LNCaP clone FGC (cell line): ENCODE measurements around the gene APOL4.
"Not testable (repeated sequence)": the region's sequence is repeated elsewhere in the genome, so short reads cannot be mapped to it uniquely, and the experiment has no call there.

Source experiments
- DNase-seq: peaks from one replicate; pipeline ENCODE4 v3.0.0-alpha.2; 2011; ENCODE audit warnings: low read depth
- H3K4me3 ChIP-seq: 2 replicates; pipeline ENCODE4 v1.5.1; 2011; ENCODE audit warnings: mild to moderate bottlenecking, low read depth, low read length, control low read depth
- CTCF ChIP-seq: IDR thresholded peaks from 2 replicates; pipeline ENCODE4 v1.5.1; 2012; ENCODE audit warnings: mild to moderate bottlenecking; ENCODE audit not compliant: control insufficient read depth, insufficient read depth; ENCODE audit errors: extremely low read depth

APOL4 gene

DNA sequence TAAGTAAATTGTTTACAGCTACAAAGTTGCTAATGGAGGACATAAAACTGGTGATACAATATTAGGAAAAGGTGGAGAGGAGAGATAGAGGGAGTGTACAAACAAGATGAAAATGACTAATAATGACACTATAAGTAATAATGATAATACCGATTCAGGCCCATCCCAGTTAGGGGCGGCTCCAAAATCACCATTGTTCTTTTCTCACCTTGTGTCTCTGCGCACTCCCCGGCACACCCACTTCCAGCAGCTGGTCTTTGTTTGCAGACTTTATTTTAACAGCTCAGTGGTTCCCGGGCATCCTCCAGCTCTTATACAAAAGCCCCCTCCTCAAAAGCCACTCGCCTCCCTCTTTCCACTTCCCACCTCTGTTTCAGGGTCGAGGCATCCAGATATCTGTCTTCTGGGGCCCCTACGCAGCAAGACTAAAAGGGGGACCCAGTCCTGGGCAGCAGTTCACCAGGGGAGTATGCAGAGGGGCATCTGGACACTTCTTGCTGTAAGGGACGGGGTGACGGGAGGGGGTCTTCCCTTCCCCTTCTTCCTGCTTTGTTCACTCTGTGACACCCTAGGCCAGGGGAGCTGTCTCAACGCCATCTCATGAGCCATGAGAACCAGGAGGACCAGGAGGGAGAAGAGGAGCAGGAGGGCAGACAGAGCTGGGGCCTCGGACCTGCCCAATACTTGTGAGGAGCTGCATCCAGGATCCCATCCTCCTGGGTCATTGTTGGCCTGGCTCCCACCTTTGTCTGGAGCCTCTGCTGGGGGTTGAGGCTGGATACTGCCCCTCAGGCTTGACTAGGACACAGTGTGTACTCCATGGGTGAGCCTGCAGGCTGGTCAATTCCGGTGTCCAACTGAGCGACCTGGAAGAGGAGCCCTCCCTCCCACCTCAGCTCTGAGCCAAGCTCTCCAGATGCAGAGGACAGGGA is 35.0 kb upstream of the APOL4 start:
- DNase-seq: no peak
- TF ChIP-seq CTCF: no peak
- H3K4me3 ChIP-seq: no peak overlapping the region

- no peak overlapping the region for H3K4me3 ChIP-seq
- TF ChIP-seq CTCF: no peak
- no peak for DNase-seq
Observed at GRCh38 chr22:36235585-36235984, 34.0 kb upstream of the APOL4 start.

GRCh38 chr22:36234919-36235318 is 33.3 kb upstream of the APOL4 start:
- no peak for DNase-seq
- no peak for TF ChIP-seq CTCF
- no peak overlapping the region for H3K4me3 ChIP-seq

- no peak for TF ChIP-seq CTCF
- DNase-seq: no peak
- no peak overlapping the region for H3K4me3 ChIP-seq
Observed at GRCh38 chr22:36234213-36234612, 32.6 kb upstream of the APOL4 start.

DNA sequence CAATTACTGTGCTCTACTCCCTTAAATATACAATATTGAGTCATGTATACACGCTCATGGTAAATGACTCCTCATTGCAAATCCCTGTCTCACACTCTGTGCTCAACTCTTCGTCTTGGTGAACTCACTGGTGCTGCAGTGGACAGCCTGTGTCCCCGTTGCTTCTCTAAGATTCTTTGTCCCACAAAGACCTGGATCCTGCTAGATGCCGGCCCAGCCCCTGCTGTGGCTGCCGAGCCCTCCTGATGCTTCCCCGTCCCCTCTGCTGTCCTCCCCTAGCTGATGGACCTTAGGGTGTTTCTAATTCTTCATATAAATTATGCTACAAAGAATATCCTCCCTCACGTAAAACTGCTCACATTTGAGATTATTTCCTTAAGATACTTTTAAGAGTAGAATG is 32.2 kb upstream of the APOL4 start:
- H3K4me3 ChIP-seq: no peak overlapping the region
- no peak for TF ChIP-seq CTCF

DNA sequence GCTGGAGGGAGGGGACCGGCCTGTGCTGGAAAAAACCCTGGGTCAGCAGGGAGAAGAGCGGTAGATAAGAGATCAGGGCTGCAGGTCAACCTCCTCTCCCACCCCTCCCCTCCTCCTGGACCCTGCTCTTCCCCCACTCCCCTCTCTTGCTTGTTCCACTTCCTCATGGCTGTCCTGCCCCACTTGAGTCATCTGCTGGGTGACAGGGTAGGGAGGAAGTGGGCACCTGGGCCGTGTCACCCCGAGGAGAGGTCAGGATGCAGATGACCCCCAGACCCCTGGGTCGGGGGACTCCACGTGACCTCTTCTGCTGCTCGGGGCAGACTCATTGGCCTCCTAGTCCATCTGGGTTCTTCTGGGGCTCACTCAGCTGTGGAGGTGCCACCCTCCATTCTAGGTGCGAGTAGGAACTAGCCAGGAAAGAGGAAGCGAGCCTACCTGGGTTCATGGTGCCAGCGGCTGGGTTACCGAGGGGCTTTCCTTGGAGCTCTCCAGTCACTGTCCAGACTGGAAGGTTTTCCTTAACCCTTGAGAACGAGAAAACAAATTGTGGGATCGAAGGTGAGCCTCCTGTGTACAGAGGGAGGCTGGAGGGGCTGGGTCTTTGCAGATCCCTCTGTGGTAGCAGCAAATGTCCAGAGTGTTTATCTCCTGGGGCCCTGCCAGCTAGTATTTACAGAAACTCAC is 31.2 kb upstream of the APOL4 start:
- DNase-seq: no peak
- TF ChIP-seq CTCF: no peak
- no peak overlapping the region for H3K4me3 ChIP-seq

More for the DNA sequence above, 32.2 kb upstream of the APOL4 start:
- DNase-seq: no peak

GRCh38 chr22:36231051-36231450 is 29.4 kb upstream of the APOL4 start:
- not testable (repeated sequence) for H3K4me3 ChIP-seq, DNase-seq

DNA sequence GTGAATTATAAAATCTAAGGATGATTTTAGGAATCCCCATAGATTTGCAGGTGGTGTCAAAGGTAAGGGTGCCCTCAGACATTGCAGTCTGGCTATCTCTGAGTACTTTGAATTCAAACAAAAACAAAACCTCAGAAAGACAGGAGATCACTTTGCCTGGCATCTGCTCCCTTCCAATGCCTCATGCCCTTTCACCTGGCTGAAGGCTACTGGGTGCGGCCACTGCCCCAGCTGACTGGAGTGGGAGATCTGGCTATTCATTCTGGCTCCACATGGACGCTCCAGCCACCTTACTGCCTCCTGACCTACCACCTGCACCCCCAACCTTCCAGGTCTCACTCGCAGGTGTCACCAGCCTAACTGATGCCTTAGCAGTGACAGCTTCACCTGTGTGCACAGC is 28.0 kb upstream of the APOL4 start:
- H3K4me3 ChIP-seq, DNase-seq: not testable (repeated sequence)
